Measurements from ENCODE around the gene KCNK7.

DNA sequence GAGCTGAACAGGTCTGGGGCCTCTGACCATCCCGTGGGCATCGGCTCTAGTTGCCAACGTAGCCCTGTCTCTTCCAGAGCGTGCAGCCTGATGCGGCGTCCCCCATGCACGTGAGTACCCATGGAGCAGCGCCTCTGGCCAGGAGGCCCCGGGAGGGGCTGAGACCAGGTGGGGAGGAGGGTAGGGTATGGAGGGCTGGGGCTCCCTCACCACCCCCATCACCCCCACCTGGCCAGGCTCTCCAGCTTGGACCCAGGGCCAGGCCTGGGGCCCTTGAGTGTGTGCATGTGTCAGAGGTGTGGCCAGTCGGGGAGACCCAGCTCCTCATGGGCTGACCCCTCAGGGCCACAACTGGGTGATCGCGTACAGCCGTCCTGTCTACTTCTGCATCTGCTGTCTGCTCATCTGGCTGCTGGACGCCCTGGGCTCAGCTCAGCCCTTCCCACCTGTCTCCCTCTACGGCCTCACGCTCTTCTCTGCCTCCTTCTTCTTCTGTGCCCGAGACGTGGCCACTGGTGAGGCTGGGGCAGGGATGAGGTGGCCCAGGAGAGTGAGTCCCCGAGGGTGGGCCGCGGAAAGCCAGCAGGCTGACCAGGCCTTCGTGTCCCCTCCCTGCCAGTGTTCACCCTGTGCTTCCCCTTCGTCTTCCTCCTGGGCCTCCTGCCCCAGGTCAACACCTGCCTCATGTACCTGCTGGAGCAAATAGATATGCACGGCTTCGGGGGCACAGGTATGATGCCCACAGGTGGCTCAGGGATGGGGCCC lies 28.4 kb upstream of the KCNK7 start:
- TF ChIP-seq, protein P1, sequence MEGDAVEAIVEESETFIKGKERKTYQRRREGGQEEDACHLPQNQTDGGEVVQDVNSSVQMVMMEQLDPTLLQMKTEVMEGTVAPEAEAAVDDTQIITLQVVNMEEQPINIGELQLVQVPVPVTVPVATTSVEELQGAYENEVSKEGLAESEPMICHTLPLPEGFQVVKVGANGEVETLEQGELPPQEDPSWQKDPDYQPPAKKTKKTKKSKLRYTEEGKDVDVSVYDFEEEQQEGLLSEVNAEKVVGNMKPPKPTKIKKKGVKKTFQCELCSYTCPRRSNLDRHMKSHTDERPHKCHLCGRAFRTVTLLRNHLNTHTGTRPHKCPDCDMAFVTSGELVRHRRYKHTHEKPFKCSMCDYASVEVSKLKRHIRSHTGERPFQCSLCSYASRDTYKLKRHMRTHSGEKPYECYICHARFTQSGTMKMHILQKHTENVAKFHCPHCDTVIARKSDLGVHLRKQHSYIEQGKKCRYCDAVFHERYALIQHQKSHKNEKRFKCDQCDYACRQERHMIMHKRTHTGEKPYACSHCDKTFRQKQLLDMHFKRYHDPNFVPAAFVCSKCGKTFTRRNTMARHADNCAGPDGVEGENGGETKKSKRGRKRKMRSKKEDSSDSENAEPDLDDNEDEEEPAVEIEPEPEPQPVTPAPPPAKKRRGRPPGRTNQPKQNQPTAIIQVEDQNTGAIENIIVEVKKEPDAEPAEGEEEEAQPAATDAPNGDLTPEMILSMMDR (IDR thresholded peaks at IDR 0.05; ENCODE audit: extremely low read depth in 1 of 2, insufficient read depth in 1 of 2, low read depth in 1 of 2, low read length in 2 of 2): no peak
- TF ChIP-seq MYC (IDR thresholded peaks at IDR 0.05; ENCODE audit: low read depth, low read length) (no peak), EZH2 (IDR thresholded peaks at IDR 0.05; ENCODE audit: borderline replicate concordance, low read depth, low read length, severe bottlenecking) (no peak)

Data from endothelial cell of umbilical vein (primary cell).